Endothelial cell of umbilical vein (primary cell): Measurements from ENCODE around the gene MYBPHL. TPM values are rescaled to one million over a fixed set of nuclear protein-coding genes. Genes with fewer than 3 reads are reported as not detected.

Experiments used
- BruUV-seq: library from RNA; stranded (reverse); fragments of 400-500 nt; replicated peaks from 2 replicates; lab custom pipeline; 2021; lab: Mats Ljungman, UMichigan
- CTCF ChIA-PET: fragments of 300-600, 350-600 bp; sonication (Branson Sonifier 250); formaldehyde crosslinking; loops from one replicate; lab custom pipeline; 2021; ENCODE audit warnings: antibody characterized with exemption, inconsistent platforms; lab: Charles Lee
- POLR2A ChIA-PET: fragments of 300-600, 350-600 bp; sonication (Branson Sonifier 250); formaldehyde crosslinking; loops from one replicate; lab custom pipeline; 2021; ENCODE audit warnings: antibody characterized with exemption, inconsistent platforms; lab: Charles Lee
- DNase-seq: peaks from one replicate; pipeline ENCODE4 v3.0.0-alpha.2; 2011; ENCODE audit warnings: low read depth, low spot score
- FAIRE-seq: peaks from 2 replicates; lab custom pipeline; 2011; peaks lifted over from hg19 to GRCh38; lab: Jason Lieb, UNC
- H2AFZ ChIP-seq: 2 replicates; pipeline ENCODE4 v1.6.0; 2012; ENCODE audit warnings: low read depth, low read length, control low read depth, inconsistent platforms
- H3K27ac ChIP-seq: 2 replicates; pipeline ENCODE4 v1.5.1; 2011; ENCODE audit warnings: low read depth, mild to moderate bottlenecking, control low read depth, low read length, moderate library complexity; ENCODE audit not compliant: insufficient read depth
- H3K27me3 ChIP-seq, 2 experiments: 2 replicates each; pipeline versions ENCODE4 v1.6.0 to v1.6.1; 2011; ENCODE audit warnings: low read length in 2 of 2, mixed read lengths in 1 of 2; ENCODE audit not compliant: control insufficient read depth in 2 of 2, insufficient read depth in 2 of 2
- H3K36me3 ChIP-seq, 2 experiments: 2 replicates in 1 of 2; 3 replicates in 1 of 2; pipeline ENCODE4 v1.5.1; 2011; ENCODE audit warnings: low read length in 2 of 2, mild to moderate bottlenecking in 1 of 2, moderate library complexity in 1 of 2; ENCODE audit not compliant: control insufficient read depth in 2 of 2, insufficient read depth in 2 of 2; ENCODE audit errors: extremely low read depth in 1 of 2
- H3K4me1 ChIP-seq: 3 replicates; pipeline ENCODE4 v1.5.1; 2011; ENCODE audit warnings: mild to moderate bottlenecking, low read length; ENCODE audit not compliant: control insufficient read depth, insufficient read depth; ENCODE audit errors: extremely low read depth
- H3K4me2 ChIP-seq: 2 replicates; pipeline ENCODE4 v1.6.1; 2011; ENCODE audit warnings: low read length, control low read depth, mixed read lengths; ENCODE audit not compliant: insufficient read depth
- H3K4me3 ChIP-seq, 3 experiments: fragments of 200-600 bp in 1 of 3; sonication (generic), shearing (Covaris generic) in 1 of 3; replicated peaks in 1 of 3; 2 replicates each; pipeline ENCODE4 v1.5.1; 2011 to 2016; ENCODE audit warnings: control low read depth in 3 of 3, low read length in 3 of 3, mild to moderate bottlenecking in 2 of 3, inconsistent platforms in 1 of 3, low read depth in 1 of 3, moderate library complexity in 1 of 3; ENCODE audit not compliant: insufficient read depth in 1 of 3
- H3K79me2 ChIP-seq: 2 replicates; pipeline ENCODE4 v1.6.0; 2012; ENCODE audit warnings: low read length, inconsistent platforms; ENCODE audit not compliant: control insufficient read depth, insufficient read depth
- H3K9ac ChIP-seq: replicated peaks from 2 replicates; pipeline ENCODE3; 2011; ENCODE audit warnings: low read length, control low read depth; ENCODE audit not compliant: insufficient read depth; ENCODE audit errors: extremely low read depth
- H3K9me1 ChIP-seq: replicated peaks from 3 replicates; pipeline ENCODE4 v1.6.0; 2011; ENCODE audit warnings: mild to moderate bottlenecking, low read length; ENCODE audit not compliant: control insufficient read depth, insufficient read depth; ENCODE audit errors: extremely low read depth
- H3K9me3 ChIP-seq: replicated peaks from 2 replicates; pipeline ENCODE4 v1.5.1; 2012; ENCODE audit warnings: low read length, inconsistent platforms; ENCODE audit not compliant: control insufficient read depth, insufficient read depth
- H4K20me1 ChIP-seq: replicated peaks from 2 replicates; pipeline ENCODE3; 2011; ENCODE audit warnings: mild to moderate bottlenecking, low read length; ENCODE audit not compliant: control insufficient read depth, insufficient read depth; ENCODE audit errors: extremely low read depth
- CTCF ChIP-seq, 2 donors: IDR thresholded peaks; 1 replicate in 1 of 2; 2 replicates in 1 of 2; pipeline ENCODE4 v1.5.1; 2011; ENCODE audit warnings: low read length in 2 of 2, mild to moderate bottlenecking in 2 of 2, moderate library complexity in 2 of 2, control low read depth in 1 of 2, inconsistent platforms in 1 of 2, low read depth in 1 of 2; ENCODE audit not compliant: insufficient read depth in 1 of 2; ENCODE audit errors: extremely low read depth in 1 of 2
- EZH2 ChIP-seq: IDR thresholded peaks from 2 replicates; pipeline ENCODE4 v1.6.1; 2012; ENCODE audit warnings: borderline replicate concordance, low read depth, mild to moderate bottlenecking, moderate library complexity, low read length, inconsistent platforms; ENCODE audit not compliant: severe bottlenecking
- FOS ChIP-seq: IDR thresholded peaks from 2 replicates; pipeline ENCODE4 v1.6.1; 2011; ENCODE audit warnings: mild to moderate bottlenecking, low read length, moderate library complexity, borderline replicate concordance; ENCODE audit not compliant: insufficient read depth
- MAX ChIP-seq: IDR thresholded peaks from 2 replicates; pipeline ENCODE4 v1.6.1; 2011; ENCODE audit not compliant: insufficient read depth, insufficient read length
- dilution Hi-C: fragments of 300-500 bp; cut with MboI; formaldehyde crosslinking; loops from one replicate; pipeline ENCODE4 v1.15.0; 2019; ENCODE audit warnings: low sequenced_read_pairs; ENCODE audit not compliant: extremely low pct_ligation_motif_present
- intact Hi-C: fragments of 100-400 bp; cut with micrococcal nuclease; formaldehyde crosslinking; loops from one replicate; pipeline ENCODE4 v1.10.0; 2022
- polyA plus RNA-seq, 4 experiments: library from polyadenylated mRNA; depleted of rRNA in 3 of 4; stranded (reverse) in 3 of 4; unstranded in 1 of 4; fragments of >200 nt; gene quantifications; 2 replicates each; pipeline versions ENCODE4 v1.2.1 to v1.2.3, GENCODE V29; 2011 to 2012; ENCODE audit warnings: missing spikeins in 1 of 4
- total RNA-seq: library from RNA; stranded (reverse); gene quantifications from 2 replicates; pipeline ENCODE4 v1.2.3, GENCODE V29; 2021

MYBPHL gene
- total and polyA plus RNA-seq, 2 donors (not counting 3 experiments of a cell fraction or from before 2014, with no cell fraction given), result not detected

DNA sequence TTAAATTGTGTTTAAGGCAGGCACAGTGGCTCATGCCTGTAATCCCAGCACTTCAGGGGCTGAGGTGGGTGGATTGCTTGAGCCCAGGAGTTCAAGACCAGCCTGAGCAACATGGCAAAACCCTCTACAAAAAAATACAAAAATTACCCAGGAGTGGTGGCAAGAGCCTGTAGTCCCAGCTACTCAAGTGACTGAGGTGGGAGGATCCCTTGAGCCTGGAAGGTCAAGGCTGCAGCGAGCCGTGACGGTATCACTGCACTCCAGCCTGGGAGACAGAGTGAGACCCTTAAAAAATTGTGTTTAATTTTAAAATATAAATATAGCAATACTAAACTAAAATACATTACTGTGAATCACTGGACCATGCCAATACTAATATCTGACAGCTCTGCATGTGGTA, 48.1 kb upstream of the MYBPHL start:
- FAIRE-seq, result no peak
- Histone ChIP-seq H3K27me3 (peaks cover 12 to 20% of the 10 kb centered on the region in 2 experiments), H2AFZ (no peak overlapping the region), H3K9me3 (no peaks in the 10 kb centered on the region), H3K9me1 (no peaks in the 10 kb centered on the region), H3K9ac (no peak overlapping the region), H3K36me3 (no peaks in the 10 kb centered on the region), H3K27ac (no peak overlapping the region), H3K4me1 (no peaks in the 10 kb centered on the region), H4K20me1 (no peaks in the 10 kb centered on the region), H3K4me3 (no peak overlapping the region), H3K79me2 (no peaks in the 10 kb centered on the region), H3K4me2 (no peak overlapping the region)
- intact Hi-C loops (no loop called here), dilution Hi-C loops (no loop called here)
- no peak for DNase-seq
- CTCF ChIA-PET, result no interaction called here
- TF ChIP-seq CTCF (IDR thresholded peaks at IDR 0.05; ENCODE audit: extremely low read depth in 1 of 2, insufficient read depth in 1 of 2, low read depth in 1 of 2, low read length in 2 of 2), result no peak
- POLR2A ChIA-PET, result no interaction called here
- no TSS peak for BruUV-seq

- Histone ChIP-seq H3K27me3 (peaks cover 5 to 17% of the 10 kb centered on the region in 2 experiments), H2AFZ (no peak overlapping the region), H3K4me3 (no peak overlapping the region), H3K9me3 (no peaks in the 10 kb centered on the region), H4K20me1 (no peaks in the 10 kb centered on the region), H3K4me2 (no peak overlapping the region), H3K9ac (no peak overlapping the region), H3K9me1 (no peaks in the 10 kb centered on the region), H3K36me3 (no peaks in the 10 kb centered on the region), H3K4me1 (no peaks in the 10 kb centered on the region), H3K79me2 (no peaks in the 10 kb centered on the region), H3K27ac (no peak overlapping the region)
- dilution Hi-C loops, result no loop called here
- TF ChIP-seq MAX (no peak), FOS (no peak), EZH2 (no peak)
- FAIRE-seq, result no peak
- DNase-seq, result no peak
- intact Hi-C loops, result no loop called here
- POLR2A ChIA-PET, result interaction anchor here (0.5 kb wide), 1 partner anchor 63 kb away, joined by 5 read pairs; no protein-coding TSS in a partner anchor
- CTCF ChIA-PET, result interaction anchor here (0.7 kb wide), 1 partner anchor 68 kb away, joined by 3 read pairs; the partner anchor contains the start of gene PSRC1
- BruUV-seq, result no TSS peak
Measured at GRCh38 chr1:109351457-109351856, 44.6 kb upstream of the MYBPHL start.
